IPS-18a (cell line): ENCODE data around the gene CD244.

Experiments used
- H3K27ac ChIP-seq: one replicate; pipeline ENCODE4 v1.5.1; 2013; ENCODE audit warnings: low read length
- H3K27me3 ChIP-seq: one replicate; pipeline ENCODE4 v1.6.1; 2013; ENCODE audit warnings: mild to moderate bottlenecking, low read length; ENCODE audit not compliant: control insufficient read depth, insufficient read depth
- H3K36me3 ChIP-seq: one replicate; pipeline ENCODE4 v1.6.1; 2013; ENCODE audit warnings: low read depth, low read length; ENCODE audit not compliant: control insufficient read depth
- H3K4me1 ChIP-seq: one replicate; pipeline ENCODE4 v1.6.1; 2013; ENCODE audit warnings: low read depth, low read length; ENCODE audit not compliant: control insufficient read depth
- H3K4me3 ChIP-seq: one replicate; pipeline ENCODE4 v1.5.1; 2013; ENCODE audit warnings: low read length
- H3K9ac ChIP-seq: one replicate; pipeline ENCODE4 v1.6.1; 2013; ENCODE audit warnings: mild to moderate bottlenecking, low read length, moderate library complexity
- H3K9me3 ChIP-seq: one replicate; pipeline ENCODE4 v1.6.1; 2013; ENCODE audit warnings: low read depth, low read length; ENCODE audit not compliant: control insufficient read depth

Gene CD244

GRCh38 chr1:160807247-160807646, 55.4 kb downstream of the CD244 start:
- Histone ChIP-seq H3K9ac (no peak overlapping the region), H3K4me1 (no peaks in the 10 kb centered on the region), H3K27me3 (no peaks in the 10 kb centered on the region), H3K36me3 (no peaks in the 10 kb centered on the region), H3K9me3 (no peaks in the 10 kb centered on the region), H3K4me3 (no peak overlapping the region), H3K27ac (no peak overlapping the region)

GRCh38 chr1:160806784-160807183, 55.9 kb downstream of the CD244 start:
- Histone ChIP-seq H3K27me3 (no peaks in the 10 kb centered on the region), H3K9me3 (no peaks in the 10 kb centered on the region), H3K27ac (no peak overlapping the region), H3K36me3 (no peaks in the 10 kb centered on the region), H3K4me3 (no peak overlapping the region), H3K4me1 (no peaks in the 10 kb centered on the region), H3K9ac (no peak overlapping the region)

GRCh38 chr1:160806109-160806665, 56.5 kb downstream of the CD244 start:
- Histone ChIP-seq H3K36me3 (no peaks in the 10 kb centered on the region), H3K27me3 (no peaks in the 10 kb centered on the region), H3K4me1 (no peaks in the 10 kb centered on the region), H3K27ac (no peak overlapping the region), H3K9me3 (no peaks in the 10 kb centered on the region), H3K4me3 (no peak overlapping the region), H3K9ac (no peak overlapping the region)

GRCh38 chr1:160801836-160802580, 60.7 kb downstream of the CD244 start:
- Histone ChIP-seq H3K9me3 (no peaks in the 10 kb centered on the region), H3K27me3 (no peaks in the 10 kb centered on the region), H3K9ac (no peak overlapping the region), H3K36me3 (no peaks in the 10 kb centered on the region), H3K4me1 (no peaks in the 10 kb centered on the region), H3K4me3 (no peak overlapping the region), H3K27ac (no peak overlapping the region)

- H3K27ac ChIP-seq = no peak overlapping the region
- H3K4me3 ChIP-seq = no peak overlapping the region
These were observed 61.9 kb downstream of the CD244 start for GRCh38 chr1:160800645-160801408.

GRCh38 chr1:160800142-160800541, 62.5 kb downstream of the CD244 start:
- Histone ChIP-seq H3K4me3 (no peak overlapping the region), H3K9ac (no peak overlapping the region), H3K27me3 (no peaks in the 10 kb centered on the region), H3K36me3 (no peaks in the 10 kb centered on the region), H3K9me3 (no peaks in the 10 kb centered on the region), H3K27ac (no peak overlapping the region), H3K4me1 (no peaks in the 10 kb centered on the region)

More at GRCh38 chr1:160800645-160801408, 61.9 kb downstream of the CD244 start:
- Histone ChIP-seq H3K4me1 (no peaks in the 10 kb centered on the region), H3K9ac (no peak overlapping the region), H3K9me3 (no peaks in the 10 kb centered on the region), H3K36me3 (no peaks in the 10 kb centered on the region), H3K27me3 (no peaks in the 10 kb centered on the region)

- Histone ChIP-seq H3K4me3 (no peak overlapping the region), H3K9ac (no peak overlapping the region), H3K27me3 (no peaks in the 10 kb centered on the region), H3K9me3 (no peaks in the 10 kb centered on the region), H3K4me1 (no peaks in the 10 kb centered on the region), H3K36me3 (no peaks in the 10 kb centered on the region), H3K27ac (no peak overlapping the region)
These were observed 63.0 kb downstream of the CD244 start for GRCh38 chr1:160799641-160800040.

- Histone ChIP-seq H3K9ac (no peak overlapping the region), H3K9me3 (no peaks in the 10 kb centered on the region), H3K36me3 (no peaks in the 10 kb centered on the region), H3K4me3 (no peak overlapping the region), H3K27ac (no peak overlapping the region), H3K27me3 (no peaks in the 10 kb centered on the region), H3K4me1 (no peaks in the 10 kb centered on the region)
These were observed 64.2 kb downstream of the CD244 start for GRCh38 chr1:160798439-160798838.

- no peak overlapping the region for H3K9ac ChIP-seq
- no peaks in the 10 kb centered on the region for H3K9me3 ChIP-seq
- no peak overlapping the region for H3K27ac ChIP-seq
- H3K36me3 ChIP-seq = no peaks in the 10 kb centered on the region
- no peaks in the 10 kb centered on the region for H3K27me3 ChIP-seq
- H3K4me1 ChIP-seq = no peaks in the 10 kb centered on the region
- no peak overlapping the region for H3K4me3 ChIP-seq
These were observed 64.8 kb downstream of the CD244 start for GRCh38 chr1:160797861-160798273.

- Histone ChIP-seq H3K4me3 (no peak overlapping the region), H3K27ac (no peak overlapping the region), H3K27me3 (no peaks in the 10 kb centered on the region), H3K4me1 (no peaks in the 10 kb centered on the region), H3K9me3 (no peaks in the 10 kb centered on the region), H3K9ac (no peak overlapping the region), H3K36me3 (no peaks in the 10 kb centered on the region)
These were observed 65.4 kb downstream of the CD244 start for GRCh38 chr1:160797271-160797709.

- Histone ChIP-seq H3K9ac (no peak within 1 kb of the TSS), H3K27ac (no peak within 1 kb of the TSS)
These were observed 66.7 kb downstream of the CD244 start, which contains the start of gene LY9 for GRCh38 chr1:160795951-160796383. TSS of gene LY9 (plus strand) at chr1:160796174. CDS start at chr1:160796188, 14 bp downstream.

More at GRCh38 chr1:160795951-160796383, 66.7 kb downstream of the CD244 start, which contains the start of gene LY9:
- Histone ChIP-seq H3K9me3 (no peaks in the 10 kb centered on the region), H3K27me3 (no peaks in the 10 kb centered on the region), H3K4me1 (no peaks in the 10 kb centered on the region), H3K4me3 (no peak within 1 kb of the TSS), H3K36me3 (no peaks in the 10 kb centered on the region)
